Measurements from ENCODE around the gene STK38L.

The STK38L gene

DNA sequence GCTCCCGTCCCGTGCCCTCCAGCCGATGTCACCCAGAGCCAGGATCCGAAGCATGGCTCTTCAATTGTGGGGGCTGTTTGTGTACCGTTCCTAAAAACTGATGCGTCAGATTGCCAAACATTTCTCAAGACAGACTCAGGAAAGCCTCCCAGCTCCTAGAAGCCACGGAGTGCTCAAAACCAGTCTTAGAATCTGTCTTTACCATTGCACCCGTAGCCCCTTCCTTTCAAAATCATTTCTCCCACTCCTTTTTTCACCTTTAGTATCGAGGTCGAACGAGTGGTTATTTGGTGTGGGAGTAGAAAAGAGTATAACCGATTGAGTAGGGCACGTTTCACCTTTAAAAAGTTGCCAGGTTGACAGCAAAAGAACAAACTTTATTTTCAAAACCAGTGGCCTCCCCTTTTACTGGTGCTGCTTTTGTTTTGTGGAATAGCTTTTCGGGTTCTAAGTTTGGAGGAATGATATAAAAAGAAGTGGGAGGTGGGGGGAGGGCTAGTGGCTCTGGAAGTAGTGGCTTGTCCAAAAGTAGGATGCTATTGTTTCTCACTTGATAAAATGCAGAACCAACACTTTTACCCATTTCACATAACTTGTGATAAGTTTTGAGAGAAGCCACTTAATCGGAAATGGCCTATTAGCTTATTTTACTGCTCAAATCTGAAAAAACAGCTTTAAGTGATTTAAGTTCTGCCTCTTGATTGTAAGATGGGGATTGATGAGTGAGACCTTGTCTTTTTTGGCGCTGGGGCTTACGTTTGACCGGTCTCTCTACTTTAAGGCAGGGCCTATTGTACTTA is 803 bp downstream of the STK38L start:
- peak overlapping the region; percentile 93 for H3K4me3 ChIP-seq (ENCODE audit: low read depth, low read length)
- TF ChIP-seq, protein P1, sequence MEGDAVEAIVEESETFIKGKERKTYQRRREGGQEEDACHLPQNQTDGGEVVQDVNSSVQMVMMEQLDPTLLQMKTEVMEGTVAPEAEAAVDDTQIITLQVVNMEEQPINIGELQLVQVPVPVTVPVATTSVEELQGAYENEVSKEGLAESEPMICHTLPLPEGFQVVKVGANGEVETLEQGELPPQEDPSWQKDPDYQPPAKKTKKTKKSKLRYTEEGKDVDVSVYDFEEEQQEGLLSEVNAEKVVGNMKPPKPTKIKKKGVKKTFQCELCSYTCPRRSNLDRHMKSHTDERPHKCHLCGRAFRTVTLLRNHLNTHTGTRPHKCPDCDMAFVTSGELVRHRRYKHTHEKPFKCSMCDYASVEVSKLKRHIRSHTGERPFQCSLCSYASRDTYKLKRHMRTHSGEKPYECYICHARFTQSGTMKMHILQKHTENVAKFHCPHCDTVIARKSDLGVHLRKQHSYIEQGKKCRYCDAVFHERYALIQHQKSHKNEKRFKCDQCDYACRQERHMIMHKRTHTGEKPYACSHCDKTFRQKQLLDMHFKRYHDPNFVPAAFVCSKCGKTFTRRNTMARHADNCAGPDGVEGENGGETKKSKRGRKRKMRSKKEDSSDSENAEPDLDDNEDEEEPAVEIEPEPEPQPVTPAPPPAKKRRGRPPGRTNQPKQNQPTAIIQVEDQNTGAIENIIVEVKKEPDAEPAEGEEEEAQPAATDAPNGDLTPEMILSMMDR (IDR thresholded peaks at IDR 0.05; ENCODE audit: borderline replicate concordance, insufficient read depth, low read depth, low read length), result no peak

- TF ChIP-seq, protein P1 (IDR thresholded peaks at IDR 0.05; ENCODE audit: borderline replicate concordance, insufficient read depth, low read depth, low read length), result no peak
- H3K4me3 ChIP-seq (ENCODE audit: low read depth, low read length), result peak overlapping the region; percentile 93
Measured at GRCh38 chr12:27246141-27246540, 2.1 kb downstream of the STK38L start.

DNA sequence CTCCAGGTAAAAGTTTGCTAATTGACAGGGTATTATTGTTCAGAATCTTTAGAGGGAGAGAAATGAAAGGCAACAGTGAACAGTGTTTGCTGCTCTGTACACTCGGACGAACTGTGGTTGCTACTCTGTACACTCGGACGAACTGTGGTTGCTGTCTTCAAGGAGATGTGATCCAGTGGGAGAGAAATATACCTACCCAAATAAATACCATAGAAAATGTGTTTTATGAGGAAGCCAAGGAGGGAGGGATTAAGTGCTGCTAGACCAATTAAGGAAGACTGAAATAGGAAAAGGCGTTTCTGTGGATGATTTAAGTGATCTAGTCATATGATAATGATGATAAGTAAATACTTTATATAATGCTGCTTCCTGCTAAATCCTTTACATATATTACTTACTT is 2.7 kb downstream of the STK38L start:
- peak overlapping the region; percentile 7 for H3K4me3 ChIP-seq (ENCODE audit: low read depth, low read length)

GRCh38 chr12:27252934-27253333 is 8.8 kb downstream of the STK38L start:
- H3K4me3 ChIP-seq (ENCODE audit: low read depth, low read length), result no peak overlapping the region
- TF ChIP-seq, protein P1 (IDR thresholded peaks at IDR 0.05; ENCODE audit: borderline replicate concordance, insufficient read depth, low read depth, low read length), result no peak

More for the DNA sequence above, 2.7 kb downstream of the STK38L start:
- TF ChIP-seq, protein P1 (IDR thresholded peaks at IDR 0.05; ENCODE audit: borderline replicate concordance, insufficient read depth, low read depth, low read length), result no peak

- H3K4me3 ChIP-seq (ENCODE audit: low read depth, low read length), result no peak overlapping the region
- TF ChIP-seq, protein P1 (IDR thresholded peaks at IDR 0.05; ENCODE audit: borderline replicate concordance, insufficient read depth, low read depth, low read length), result no peak
Measured at GRCh38 chr12:27253347-27253746, 9.3 kb downstream of the STK38L start.

GRCh38 chr12:27255806-27256205 is 11.7 kb downstream of the STK38L start:
- TF ChIP-seq, protein P1 (IDR thresholded peaks at IDR 0.05; ENCODE audit: borderline replicate concordance, insufficient read depth, low read depth, low read length), result no peak
- H3K4me3 ChIP-seq (ENCODE audit: low read depth, low read length), result no peak overlapping the region
